Ramos (cell line): ENCODE measurements around the gene REXO2.

Experiments used
- in situ Hi-C: fragments of 300-500 bp; cut with MboI; formaldehyde crosslinking; loops from one replicate; pipeline ENCODE4 v1.14.3; 2022; ENCODE audit warnings: low sequenced_read_pairs; ENCODE audit not compliant: unreplicated experiment

REXO2 gene

DNA sequence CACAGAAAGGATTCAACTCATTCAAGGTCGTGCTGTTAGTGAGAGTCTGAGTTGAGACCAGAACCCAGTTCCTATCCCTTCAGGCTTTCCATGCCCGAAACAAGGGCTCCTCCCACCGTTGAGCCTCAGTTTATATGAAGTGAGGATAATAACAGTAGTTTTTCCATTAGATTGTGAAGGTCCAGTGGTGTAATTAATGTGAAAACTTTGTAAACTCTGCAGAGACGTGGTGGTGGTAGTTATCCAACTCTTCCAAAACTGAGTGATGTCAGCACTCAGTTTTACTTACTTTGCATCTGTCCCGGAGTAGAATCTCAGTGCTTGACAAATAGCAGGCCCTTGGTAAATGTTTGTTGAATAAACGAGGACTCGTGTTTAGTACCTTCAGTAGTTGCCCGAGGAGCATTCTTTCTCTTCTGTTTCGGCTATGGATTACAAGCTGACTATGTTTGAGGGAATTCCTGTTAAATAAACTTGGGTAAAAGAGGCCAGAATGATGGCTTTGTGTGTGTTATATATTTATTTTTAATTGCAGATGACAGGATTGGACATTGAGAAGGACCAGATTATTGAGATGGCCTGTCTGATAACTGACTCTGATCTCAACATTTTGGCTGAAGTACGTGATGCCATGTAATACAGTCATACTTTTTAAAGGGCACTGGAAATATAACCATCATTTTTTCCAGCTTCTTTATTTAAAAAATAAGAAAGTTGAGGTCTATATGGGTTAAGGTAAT is 1.0 kb downstream of the REXO2 start:
- in situ Hi-C loops = no loop called here

DNA sequence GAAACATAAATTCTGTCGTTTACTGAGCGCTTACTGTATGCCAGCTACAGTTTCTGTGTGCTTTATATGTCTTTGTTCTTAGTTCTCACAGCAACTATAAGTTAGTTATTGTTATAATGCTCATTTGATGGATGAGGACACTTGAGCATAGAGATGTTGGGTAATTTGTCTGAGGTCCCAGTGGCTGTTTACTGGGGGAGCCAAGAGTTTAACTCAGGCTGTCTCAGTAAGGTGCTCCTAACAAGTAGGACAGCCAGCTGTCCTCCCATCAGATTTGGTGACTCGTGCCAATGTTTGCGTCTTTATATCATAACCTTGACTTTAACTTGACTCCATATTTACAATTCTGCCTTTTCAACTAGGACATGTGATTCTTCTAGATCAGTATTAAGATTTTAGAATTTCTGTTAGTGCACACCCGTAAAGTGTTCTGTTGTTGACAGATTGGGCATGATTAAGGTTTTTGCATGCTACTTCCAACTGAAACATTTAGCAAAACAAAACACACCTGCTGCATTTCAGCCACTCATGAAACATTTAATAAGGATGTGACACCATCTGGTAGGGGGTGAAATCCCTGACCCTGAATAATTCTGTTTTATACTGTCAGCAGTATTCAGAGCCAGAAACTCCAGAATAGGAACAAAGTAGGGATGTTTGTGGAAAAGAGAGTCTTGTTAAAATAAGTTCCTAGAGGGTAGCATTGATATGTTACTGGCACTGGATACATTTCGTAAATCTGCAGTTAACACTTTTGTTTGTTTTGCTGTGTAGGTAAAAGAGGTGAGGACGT is 1.9 kb downstream of the REXO2 start:
- in situ Hi-C loops = no loop called here

DNA sequence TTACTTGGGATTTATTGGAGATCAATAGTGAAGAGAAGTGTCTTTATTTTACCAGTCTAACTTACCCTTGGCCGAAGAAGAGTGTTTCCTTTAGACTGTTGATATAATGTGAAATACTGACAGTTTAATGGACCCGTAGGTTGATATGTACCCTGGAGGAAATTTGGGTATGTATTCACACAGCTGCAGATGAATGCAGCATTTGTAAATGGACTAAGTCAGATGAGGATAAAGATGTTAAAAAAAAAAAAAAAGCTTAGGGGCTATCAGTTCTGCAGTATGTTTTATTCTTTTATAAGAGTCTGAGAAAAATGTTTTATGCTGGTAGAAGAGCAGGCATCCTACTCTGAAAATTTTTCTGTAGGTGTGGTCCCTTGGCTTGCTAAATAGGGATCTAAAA is 2.7 kb downstream of the REXO2 start:
- in situ Hi-C loops = no loop called here

DNA sequence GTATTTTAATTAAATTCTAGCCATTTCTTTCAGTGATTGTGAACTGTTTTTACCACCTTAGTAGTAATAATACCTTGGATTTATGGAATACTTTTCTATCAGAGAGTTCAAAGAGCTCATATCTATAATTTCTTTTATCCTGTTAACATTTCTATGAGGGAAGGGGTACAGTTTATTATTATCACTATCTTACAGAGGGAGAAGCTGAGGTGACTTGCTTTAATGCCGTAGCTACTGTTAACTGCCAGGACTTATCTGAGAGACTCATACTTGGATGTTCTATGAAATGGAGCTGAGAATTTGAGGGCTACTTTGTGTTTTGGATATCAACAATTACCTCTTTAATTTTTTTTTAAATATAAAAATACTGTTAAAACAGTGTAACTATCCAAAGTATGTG is 3.3 kb downstream of the REXO2 start:
- in situ Hi-C loops = no loop called here

DNA sequence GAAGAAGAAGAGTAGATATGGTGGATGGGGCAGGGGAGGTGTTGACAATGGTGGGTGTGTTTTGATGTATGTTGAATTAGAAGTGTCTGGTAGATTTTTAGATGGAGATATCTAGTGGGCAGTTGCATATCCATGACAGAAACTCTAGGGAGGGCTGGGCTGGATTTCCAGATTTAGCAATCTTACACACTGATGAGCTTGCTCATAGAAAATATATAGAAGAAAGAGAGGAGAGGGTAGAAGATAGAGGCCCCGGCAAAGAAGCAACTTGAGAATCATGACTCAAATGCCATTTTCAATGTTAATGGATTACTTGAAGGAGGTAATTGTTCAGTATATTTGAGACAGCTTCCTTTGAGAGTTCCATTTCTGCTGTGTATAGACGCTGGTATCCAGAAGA is 8.2 kb downstream of the REXO2 start:
- in situ Hi-C loops = no loop called here

DNA sequence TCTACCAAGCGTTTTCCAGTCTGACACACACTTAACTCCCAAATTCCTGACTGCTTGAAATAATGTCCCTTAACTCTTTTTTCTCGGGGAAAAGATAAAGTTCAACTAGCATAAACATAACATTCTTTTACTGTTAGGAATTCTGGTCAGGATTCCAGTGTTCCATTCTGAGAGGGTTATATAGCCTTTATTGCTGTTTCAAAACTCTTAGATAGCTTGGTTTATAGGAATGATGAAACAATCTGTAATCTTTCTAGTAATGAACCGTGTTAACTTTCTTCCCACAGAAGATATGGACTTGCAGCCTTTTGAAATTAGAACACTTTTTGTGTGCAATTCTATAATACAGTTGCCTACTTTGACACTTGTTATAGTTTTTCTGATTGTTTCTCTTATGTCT is 8.6 kb downstream of the REXO2 start:
- in situ Hi-C loops = no loop called here

DNA sequence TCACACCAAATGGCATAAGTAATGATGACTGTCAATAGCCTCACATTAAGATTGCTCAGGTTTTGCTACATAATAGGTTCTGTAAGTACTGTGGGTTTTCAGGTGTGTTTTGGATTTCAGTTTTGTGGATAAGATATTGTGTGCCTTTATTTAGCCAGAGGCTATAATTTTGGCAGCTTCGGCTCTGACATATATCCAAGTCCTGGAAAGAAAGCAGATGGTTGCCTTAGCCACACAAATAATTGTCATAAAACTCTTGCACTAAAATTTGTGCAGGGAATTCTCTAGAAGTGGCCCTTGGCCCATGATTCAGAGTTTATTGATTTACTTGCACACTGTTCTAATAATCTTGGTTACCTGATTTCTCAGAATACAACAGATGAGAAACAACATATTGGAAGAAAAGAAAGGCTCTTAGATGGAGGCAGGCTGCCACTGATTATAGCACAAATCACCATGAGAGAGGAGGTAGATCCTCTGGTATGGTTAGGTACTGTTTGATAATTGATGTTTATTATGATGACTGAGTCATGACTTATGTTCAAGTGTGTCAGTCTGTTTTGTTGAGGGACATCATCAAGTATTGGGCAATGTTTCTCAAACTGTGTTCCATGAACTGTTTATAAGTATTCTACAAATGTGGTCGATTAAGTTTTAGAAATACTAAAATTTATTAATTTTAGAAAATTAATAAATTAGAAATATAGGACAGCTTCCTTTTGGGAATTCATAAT is 9.6 kb downstream of the REXO2 start:
- in situ Hi-C loops = no loop called here

DNA sequence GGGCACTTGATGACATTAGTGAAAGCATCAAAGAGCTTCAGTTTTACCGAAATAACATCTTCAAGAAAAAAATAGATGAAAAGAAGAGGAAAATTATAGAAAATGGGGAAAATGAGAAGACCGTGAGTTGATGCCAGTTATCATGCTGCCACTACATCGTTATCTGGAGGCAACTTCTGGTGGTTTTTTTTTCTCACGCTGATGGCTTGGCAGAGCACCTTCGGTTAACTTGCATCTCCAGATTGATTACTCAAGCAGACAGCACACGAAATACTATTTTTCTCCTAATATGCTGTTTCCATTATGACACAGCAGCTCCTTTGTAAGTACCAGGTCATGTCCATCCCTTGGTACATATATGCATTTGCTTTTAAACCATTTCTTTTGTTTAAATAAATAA is 10.6 kb downstream of the REXO2 start:
- in situ Hi-C loops = no loop called here

DNA sequence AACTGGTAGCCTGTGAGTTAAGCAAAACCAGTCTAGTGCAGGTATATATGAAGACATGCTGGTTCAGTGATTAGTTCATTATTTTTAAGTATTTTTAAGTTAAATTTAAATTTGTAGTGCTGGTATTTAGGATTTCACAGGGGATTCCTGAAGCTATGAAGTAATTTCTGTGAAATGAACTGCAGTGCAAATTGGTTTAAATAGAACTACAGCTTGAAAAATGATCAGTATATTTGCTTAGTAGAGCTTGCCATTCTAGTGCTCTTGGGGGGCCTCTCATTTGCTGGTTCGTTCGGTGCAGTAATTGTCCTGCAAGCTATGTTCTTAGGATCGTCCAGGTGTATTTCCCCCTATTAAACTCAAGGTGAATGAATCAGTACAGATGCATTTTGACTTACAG is 13.1 kb downstream of the REXO2 start:
- in situ Hi-C loops = no loop called here

DNA sequence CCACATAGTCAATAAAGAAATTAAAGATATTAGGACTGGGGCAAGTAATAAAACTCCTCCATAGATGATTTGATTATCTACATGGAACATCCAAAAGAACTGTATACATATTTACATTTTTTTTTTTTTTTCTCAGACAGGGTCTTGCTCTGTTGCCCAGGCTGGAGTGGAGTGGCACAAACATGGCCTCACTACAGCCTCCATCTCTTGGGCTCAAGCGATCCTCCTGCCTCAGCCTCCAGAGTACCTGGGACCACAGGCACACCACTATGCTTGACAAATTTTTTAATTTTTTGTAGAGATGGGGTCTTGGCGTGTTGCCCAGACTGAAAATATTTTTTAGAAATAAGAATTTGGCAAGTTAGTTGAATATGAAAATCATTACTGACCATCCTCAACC is 24.7 kb downstream of the REXO2 start:
- in situ Hi-C loops = no loop called here

DNA sequence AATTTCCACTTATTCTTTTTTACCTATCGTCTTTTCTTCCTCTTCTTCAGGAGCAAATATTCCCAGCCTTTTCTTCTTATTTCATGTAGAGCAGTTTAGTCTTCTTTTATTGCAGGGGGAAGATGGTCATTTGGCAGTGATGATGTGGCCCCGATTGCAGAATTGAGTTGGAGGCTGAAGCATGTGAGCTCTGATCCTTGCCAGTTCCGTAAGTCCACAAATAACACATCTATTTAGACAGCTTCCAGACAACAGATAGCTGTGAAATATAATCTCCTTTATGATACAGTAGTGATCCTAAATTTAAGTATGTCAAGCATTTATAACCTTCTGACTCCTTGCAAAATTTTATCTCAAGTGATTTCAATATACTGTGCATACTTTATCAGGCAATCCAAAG is 27.5 kb downstream of the REXO2 start:
- in situ Hi-C loops = no loop called here

DNA sequence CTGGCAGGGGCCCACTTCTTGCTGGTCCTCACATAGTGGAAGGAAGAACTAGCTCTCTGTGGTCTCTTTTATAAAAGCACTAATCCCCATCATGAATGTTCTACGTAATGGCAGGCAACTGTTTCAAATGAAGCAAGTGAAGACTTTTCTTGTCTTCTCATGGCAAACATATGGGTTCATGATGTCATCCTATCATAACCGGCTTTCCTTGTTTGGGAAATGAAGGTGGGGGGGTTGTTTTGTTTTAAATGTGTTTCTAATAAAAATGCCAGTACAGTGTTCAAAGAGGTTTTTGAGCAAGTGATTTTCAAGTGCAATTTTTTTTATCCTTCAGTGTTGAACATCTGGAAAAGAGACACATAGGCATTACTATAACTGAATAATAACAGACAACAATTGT is 33.4 kb downstream of the REXO2 start:
- in situ Hi-C loops = no loop called here

DNA sequence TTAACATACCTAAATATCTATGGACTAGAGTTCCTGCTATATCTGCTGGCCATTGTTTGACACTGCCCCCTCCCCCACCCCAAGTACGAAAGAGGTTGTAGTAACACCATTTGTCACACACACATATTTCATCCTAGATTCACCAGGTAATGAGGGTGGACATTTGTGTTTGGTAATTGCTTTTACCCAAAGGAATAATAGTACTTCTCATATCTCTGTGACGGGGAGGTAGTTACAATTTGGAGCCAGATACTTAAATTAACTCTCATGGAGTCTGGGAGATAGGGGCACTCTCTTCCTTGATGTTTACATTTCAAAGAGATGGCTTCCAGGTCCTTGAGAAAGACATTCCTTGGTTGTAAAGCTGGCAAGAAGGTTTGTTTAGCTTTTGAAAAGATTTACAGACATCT is 38.7 kb downstream of the REXO2 start:
- in situ Hi-C loops = no loop called here

DNA sequence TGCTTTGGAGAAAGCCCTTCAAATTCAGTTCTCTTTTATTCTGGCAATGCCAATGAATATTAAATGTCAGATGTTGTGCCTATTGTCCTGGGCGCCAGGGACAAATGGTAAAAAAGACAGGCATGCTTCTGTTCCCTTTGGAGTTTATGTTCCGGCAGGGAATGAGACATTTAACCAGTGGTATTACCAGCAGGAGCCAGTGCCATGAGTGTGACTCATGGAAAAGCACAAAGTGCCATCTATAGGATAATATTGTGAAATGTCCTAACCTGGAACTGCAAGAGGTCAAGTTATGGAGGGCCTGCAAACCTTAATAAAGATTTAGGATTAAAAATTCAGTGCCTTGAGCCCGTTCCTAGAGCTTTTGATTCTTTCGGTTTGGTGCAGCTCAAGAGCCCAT is 39.5 kb downstream of the REXO2 start:
- in situ Hi-C loops = no loop called here

DNA sequence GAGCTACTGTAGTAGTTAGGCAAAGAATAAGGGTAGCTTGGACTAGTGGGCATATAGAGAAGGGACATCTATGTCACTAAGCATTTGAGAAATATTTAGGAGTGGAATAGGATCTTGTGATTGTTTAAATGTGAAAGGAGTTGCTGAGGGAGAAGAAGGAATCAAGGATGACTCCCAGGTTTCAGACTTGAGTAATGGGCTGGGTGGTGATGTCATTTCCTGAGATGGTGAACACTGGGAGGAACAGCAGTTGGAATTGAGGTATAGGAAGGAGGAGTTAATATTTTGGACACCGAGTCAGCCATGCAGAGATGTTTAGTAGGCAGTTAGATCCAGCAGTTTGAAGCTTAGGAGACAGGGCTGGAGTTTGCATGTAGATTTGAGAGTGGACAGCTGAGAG is 40.1 kb downstream of the REXO2 start:
- in situ Hi-C loops = no loop called here

DNA sequence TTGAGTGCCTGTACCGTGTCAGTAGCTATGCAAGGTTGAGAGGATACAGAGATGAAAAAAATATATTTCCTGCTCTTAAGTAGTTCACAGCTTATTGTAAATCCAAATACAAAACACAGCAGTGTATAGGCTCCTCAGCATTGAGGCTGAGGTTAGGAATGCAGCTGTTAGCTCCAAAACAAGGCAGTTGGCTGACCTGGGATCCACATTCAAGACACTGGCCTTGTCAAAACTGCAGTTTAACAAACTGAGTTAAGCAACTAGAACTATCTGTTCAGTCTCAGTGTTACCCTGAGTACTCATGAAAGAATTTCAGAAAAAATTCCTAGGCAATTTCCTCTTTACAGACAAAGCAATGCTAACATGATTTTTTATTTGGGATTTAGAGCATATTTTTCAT is 42.8 kb downstream of the REXO2 start:
- in situ Hi-C loops = no loop called here

DNA sequence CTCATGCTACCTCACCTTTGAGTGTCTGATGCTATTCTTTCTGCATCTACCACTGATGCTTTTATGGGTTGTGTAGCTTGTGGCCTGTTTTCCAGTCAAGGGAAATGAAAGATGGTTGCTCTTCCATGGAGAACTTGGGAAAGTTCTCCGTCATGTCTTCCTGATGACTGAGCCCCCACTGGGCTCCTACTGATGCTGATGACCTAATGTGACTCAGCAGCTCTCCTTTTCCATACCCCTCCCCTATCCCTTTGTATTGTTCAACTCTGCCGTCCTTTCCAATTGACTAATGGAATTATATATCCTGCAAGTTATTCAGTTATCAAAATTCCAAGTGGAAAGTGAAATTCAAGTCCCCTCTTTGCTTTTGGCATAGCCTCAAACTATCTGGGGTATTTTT is 44.7 kb downstream of the REXO2 start:
- in situ Hi-C loops = no loop called here

DNA sequence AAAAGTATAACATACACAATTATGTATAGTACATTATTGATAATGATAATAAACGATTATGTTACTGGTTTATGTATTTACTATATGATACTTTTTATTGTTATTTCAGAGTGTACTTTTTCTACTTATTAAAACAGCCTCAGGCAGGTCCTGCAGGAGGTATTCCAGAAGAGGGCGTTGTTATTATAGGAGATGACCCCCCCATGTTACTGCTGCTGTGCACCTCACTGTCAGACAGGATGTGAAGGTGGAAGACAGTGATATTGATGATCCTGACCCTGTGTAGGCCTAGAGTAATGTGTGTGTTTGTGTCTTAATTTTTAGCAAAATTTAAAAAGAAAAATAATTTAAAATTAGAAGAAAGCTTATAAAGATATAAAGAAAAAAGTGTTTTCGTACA is 57.6 kb downstream of the REXO2 start:
- in situ Hi-C loops = no loop called here

DNA sequence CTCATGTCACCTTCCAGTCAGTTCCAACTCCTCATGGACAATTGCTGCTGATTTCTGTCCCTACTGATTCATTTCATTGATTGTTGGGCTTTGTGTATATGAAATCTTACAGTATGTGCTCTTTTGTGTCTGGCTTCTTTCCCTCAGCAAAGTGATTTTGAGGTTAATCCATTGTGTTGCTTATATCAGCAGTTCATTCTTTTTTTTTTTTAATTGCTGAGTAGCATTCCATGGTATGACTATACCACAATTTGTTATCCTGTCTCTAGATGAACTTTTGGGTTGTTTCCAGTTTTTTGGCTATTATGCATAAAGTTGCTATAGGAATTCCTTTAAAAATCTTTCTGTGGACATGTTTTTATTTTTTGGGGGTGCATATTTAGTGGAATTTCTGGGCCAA is 60.5 kb downstream of the REXO2 start:
- in situ Hi-C loops = no loop called here
